ENCODE results near the gene MBNL1.

Gene MBNL1

GRCh38 chr3:152309535-152310307, 41.0 kb downstream of the MBNL1 start:
- H3K4me3 ChIP-seq (ENCODE audit: low read depth in 1 of 2, low read length in 2 of 2), result no peak overlapping the region
- ATAC-seq (ENCODE audit: insufficient read depth, low read depth) (peak; percentile 46; the same call in 1 of the 3 replicates), DNase-seq (no peak)
- H3K4me1 ChIP-seq (ENCODE audit: insufficient read depth, low read length), result peaks cover 2% of the 10 kb centered on the region; the same call in 1 of the 2 replicates
- H3K27me3 ChIP-seq (ENCODE audit: insufficient read depth, low read length, poor library complexity), result no peaks in the 10 kb centered on the region
- no peaks in the 10 kb centered on the region for H3K9me3 ChIP-seq (ENCODE audit: insufficient read depth, low read length, severe bottlenecking)
- H2AFZ ChIP-seq (ENCODE audit: low read depth, low read length), result no peak overlapping the region
- H3K36me3 ChIP-seq (ENCODE audit: insufficient read depth, low read length), result peaks cover 60% of the 10 kb centered on the region
- H3K27ac ChIP-seq (ENCODE audit: low read length), result no peak overlapping the region
- TF ChIP-seq CTCF (IDR thresholded peaks at IDR 0.05; ENCODE audit: borderline replicate concordance, extremely low read depth, low read length, poor library complexity, severe bottlenecking) (no peak), EZH2 (IDR thresholded peaks at IDR 0.05; ENCODE audit: borderline replicate concordance, low read depth, low read length, severe bottlenecking) (no peak)
- H4K20me1 ChIP-seq (ENCODE audit: insufficient read depth, low read length), result peaks cover 62% of the 10 kb centered on the region
- peaks cover 99% of the 10 kb centered on the region for H3K79me2 ChIP-seq (ENCODE audit: insufficient read depth, low read length)
- no peak overlapping the region for H3K9ac ChIP-seq (ENCODE audit: low read depth, low read length)
- no peak overlapping the region for H3K4me2 ChIP-seq (ENCODE audit: insufficient read depth, low read length)

GRCh38 chr3:152313430-152313829, 44.7 kb downstream of the MBNL1 start:
- Histone ChIP-seq H3K79me2 (ENCODE audit: insufficient read depth, low read length) (peaks cover 99% of the 10 kb centered on the region), H3K27ac (ENCODE audit: low read length) (no peak overlapping the region), H3K9me3 (ENCODE audit: insufficient read depth, low read length, severe bottlenecking) (no peaks in the 10 kb centered on the region), H3K36me3 (ENCODE audit: insufficient read depth, low read length) (peaks cover 43% of the 10 kb centered on the region), H3K4me3 (ENCODE audit: low read depth in 1 of 2, low read length in 2 of 2) (no peak overlapping the region), H2AFZ (ENCODE audit: low read depth, low read length) (no peak overlapping the region), H3K4me2 (ENCODE audit: insufficient read depth, low read length) (no peak overlapping the region), H3K27me3 (ENCODE audit: insufficient read depth, low read length, poor library complexity) (no peaks in the 10 kb centered on the region), H4K20me1 (ENCODE audit: insufficient read depth, low read length) (peaks cover 59% of the 10 kb centered on the region), H3K9ac (ENCODE audit: low read depth, low read length) (no peak overlapping the region), H3K4me1 (ENCODE audit: insufficient read depth, low read length) (no peaks in the 10 kb centered on the region)
- DNase-seq (no peak), ATAC-seq (ENCODE audit: insufficient read depth, low read depth) (no peak)
- TF ChIP-seq EZH2 (IDR thresholded peaks at IDR 0.05; ENCODE audit: borderline replicate concordance, low read depth, low read length, severe bottlenecking), result no peak
- no peak for TF ChIP-seq CTCF (IDR thresholded peaks at IDR 0.05; ENCODE audit: borderline replicate concordance, extremely low read depth, low read length, poor library complexity, severe bottlenecking)

GRCh38 chr3:152313914-152314313, 45.2 kb downstream of the MBNL1 start:
- no peaks in the 10 kb centered on the region for H3K4me1 ChIP-seq (ENCODE audit: insufficient read depth, low read length)
- no peak overlapping the region for H3K9ac ChIP-seq (ENCODE audit: low read depth, low read length)
- peaks cover 99% of the 10 kb centered on the region for H3K79me2 ChIP-seq (ENCODE audit: insufficient read depth, low read length)
- no peak overlapping the region for H2AFZ ChIP-seq (ENCODE audit: low read depth, low read length)
- peaks cover 40% of the 10 kb centered on the region for H3K36me3 ChIP-seq (ENCODE audit: insufficient read depth, low read length)
- no peaks in the 10 kb centered on the region for H3K9me3 ChIP-seq (ENCODE audit: insufficient read depth, low read length, severe bottlenecking)
- peaks cover 55% of the 10 kb centered on the region for H4K20me1 ChIP-seq (ENCODE audit: insufficient read depth, low read length)
- no peak overlapping the region for H3K4me2 ChIP-seq (ENCODE audit: insufficient read depth, low read length)
- no peak for ATAC-seq (ENCODE audit: insufficient read depth, low read depth)
- no peak for DNase-seq
- H3K4me3 ChIP-seq (ENCODE audit: low read depth in 1 of 2, low read length in 2 of 2), result no peak overlapping the region
- no peak overlapping the region for H3K27ac ChIP-seq (ENCODE audit: low read length)
- TF ChIP-seq CTCF (IDR thresholded peaks at IDR 0.05; ENCODE audit: borderline replicate concordance, extremely low read depth, low read length, poor library complexity, severe bottlenecking), result no peak
- no peak for TF ChIP-seq EZH2 (IDR thresholded peaks at IDR 0.05; ENCODE audit: borderline replicate concordance, low read depth, low read length, severe bottlenecking)
- no peaks in the 10 kb centered on the region for H3K27me3 ChIP-seq (ENCODE audit: insufficient read depth, low read length, poor library complexity)

Measured in DND-41 (cell line).